Activated B cell treated with CpG ODN at 0.5 μM for 24 hours (primary cell): Measurements from ENCODE around the gene SMCO2. TPM values are rescaled to one million over a fixed set of nuclear protein-coding genes. Genes with fewer than 3 reads are reported as not detected.
A peak's percentile ranks its signal among the peaks of the same experiment; 100 is the strongest.

Experiments used
- ATAC-seq: fragments of 200-7000 bp; cut with Tn5 transposase; one replicate; pipeline ENCODE4 v1.10.0; 2021; ENCODE audit warnings: low read depth, mild to moderate bottlenecking, moderate library complexity
- CTCF ChIA-PET: fragments of 350-600 bp; sonication (Branson Sonifier 250); formaldehyde crosslinking; loops from one replicate; lab custom pipeline; 2021; ENCODE audit warnings: antibody characterized with exemption; lab: Charles Lee
- POLR2A ChIA-PET: fragments of 350-600 bp; sonication (Branson Sonifier 250); formaldehyde crosslinking; loops from one replicate; lab custom pipeline; 2021; ENCODE audit warnings: antibody characterized with exemption; lab: Charles Lee
- DNase-seq: peaks from one replicate; pipeline ENCODE4 v3.0.0; 2022
- H3K27ac Mint-ChIP-seq: one replicate; pipeline ENCODE4 v1.8.0; 2020; ENCODE audit warnings: mixed read lengths
- H3K27me3 Mint-ChIP-seq: one replicate; pipeline ENCODE4 v1.8.0; 2021; ENCODE audit warnings: mixed read lengths
- H3K36me3 Mint-ChIP-seq: one replicate; pipeline ENCODE4 v1.8.0; 2021; ENCODE audit warnings: low read depth, mixed read lengths
- H3K4me1 Mint-ChIP-seq: one replicate; pipeline ENCODE4 v1.8.0; 2021; ENCODE audit warnings: mixed read lengths
- H3K4me3 Mint-ChIP-seq: one replicate; pipeline ENCODE4 v1.8.0; 2020; ENCODE audit warnings: mild to moderate bottlenecking, mixed read lengths
- H3K9me3 Mint-ChIP-seq: one replicate; pipeline ENCODE4 v1.8.0; 2020; ENCODE audit warnings: mixed read lengths
- CTCF ChIP-seq: fragments of 200-600 bp; IDR thresholded peaks from one replicate; pipeline ENCODE4 v1.8.0; 2022; ENCODE audit warnings: antibody characterized with exemption, mild to moderate bottlenecking
- intact Hi-C: fragments of 100-400 bp; cut with micrococcal nuclease; formaldehyde crosslinking; loops from one replicate; pipeline ENCODE4 v1.15.1; 2024
- total RNA-seq: library from RNA; stranded (reverse); gene quantifications from 2 replicates; pipeline ENCODE4 v1.2.3, GENCODE V29; 2022

The SMCO2 gene
- total RNA-seq, 1 donor from 2014 or later: not detected

DNA sequence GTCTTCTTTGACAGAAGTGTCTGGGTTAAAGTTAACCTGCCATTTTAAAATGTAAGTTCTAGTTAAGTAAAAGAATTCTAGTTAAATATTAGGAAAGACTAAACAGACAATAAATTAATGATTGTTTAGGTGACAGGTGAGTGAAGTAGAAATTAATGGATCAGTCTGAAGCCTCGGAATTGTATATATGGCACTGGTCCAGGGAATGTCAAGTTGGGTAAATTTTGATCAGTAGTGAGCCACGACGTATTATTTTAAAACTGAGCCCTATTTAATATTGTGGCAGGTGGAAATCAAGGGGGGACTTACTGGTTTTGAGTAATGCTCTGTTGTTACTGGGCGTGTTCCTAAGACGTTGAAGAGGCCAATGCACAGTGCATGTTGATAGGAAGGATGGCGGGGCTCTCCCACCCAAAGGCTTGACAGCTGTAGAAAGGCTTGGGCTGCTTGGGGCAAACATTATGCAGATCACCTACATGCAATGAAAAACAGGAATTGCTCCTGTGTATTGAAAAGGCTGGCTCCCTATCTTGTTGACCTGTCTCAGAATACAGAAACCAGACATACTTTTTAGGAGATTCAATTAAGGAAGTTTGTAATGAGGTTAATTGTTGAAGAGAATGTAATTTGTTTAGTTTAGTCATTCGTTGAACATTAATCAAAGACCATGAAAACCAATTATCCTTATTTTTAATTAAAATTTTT, 71.6 kb downstream of the SMCO2 start:
- TF ChIP-seq CTCF: no peak
- H3K4me3 Mint-ChIP-seq: no peak overlapping the region
- intact Hi-C loops: no loop called here
- no peak overlapping the region for H3K27ac Mint-ChIP-seq
- H3K4me1 Mint-ChIP-seq: peaks cover 5% of the 10 kb centered on the region
- ChIA-PET POLR2A (no interaction called here), CTCF (no interaction called here)
- no peak for ATAC-seq
- H3K27me3 Mint-ChIP-seq: peaks cover 9% of the 10 kb centered on the region
- no peaks in the 10 kb centered on the region for H3K9me3 Mint-ChIP-seq
- no peak for DNase-seq
- H3K36me3 Mint-ChIP-seq: no peaks in the 10 kb centered on the region

DNA sequence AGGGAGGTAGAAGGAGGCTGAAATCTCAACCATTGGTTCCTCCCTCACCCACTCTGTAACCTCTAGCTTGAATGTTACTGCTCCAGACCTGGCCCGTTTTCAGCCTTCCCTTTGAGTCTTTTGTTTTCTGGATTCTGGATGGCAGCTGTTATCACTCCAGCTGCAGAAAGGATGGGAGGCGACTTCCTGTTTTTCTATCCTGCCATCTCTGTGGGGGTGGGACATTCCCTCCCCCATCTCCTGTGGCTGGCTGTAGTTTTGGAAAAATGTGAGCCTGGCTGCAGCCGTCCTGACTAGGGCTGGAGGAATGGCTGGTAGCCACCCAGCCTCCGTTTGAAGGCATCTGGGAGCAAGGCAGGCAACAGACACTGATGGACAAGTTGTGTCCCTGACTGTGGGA, 74.5 kb downstream of the SMCO2 start:
- intact Hi-C loops: loop anchor here (5.0 to 10.0 kb wide), 5 partner anchors 84 to 506 kb away; partner anchors contain the start of genes BMAL2, MRPS35 and TM7SF3
- H3K27ac Mint-ChIP-seq: no peak overlapping the region

GRCh38 chr12:27521981-27522380, 75.4 kb downstream of the SMCO2 start:
- no peak for TF ChIP-seq CTCF
- intact Hi-C loops: loop anchor here (5.0 to 10.0 kb wide), 5 partner anchors 85 to 507 kb away; partner anchors contain the start of genes BMAL2, MRPS35 and TM7SF3
- ATAC-seq: no peak
- H3K36me3 Mint-ChIP-seq: peaks cover 6% of the 10 kb centered on the region
- H3K27me3 Mint-ChIP-seq: peaks cover 9% of the 10 kb centered on the region
- no peaks in the 10 kb centered on the region for H3K9me3 Mint-ChIP-seq
- DNase-seq: no peak
- peaks cover 23% of the 10 kb centered on the region for H3K4me1 Mint-ChIP-seq
- ChIA-PET POLR2A (no interaction called here), CTCF (no interaction called here)
- H3K27ac Mint-ChIP-seq: no peak overlapping the region
- H3K4me3 Mint-ChIP-seq: no peak overlapping the region

More for the DNA sequence above, 74.5 kb downstream of the SMCO2 start:
- peaks cover 23% of the 10 kb centered on the region for H3K4me1 Mint-ChIP-seq
- ChIA-PET POLR2A (no interaction called here), CTCF (no interaction called here)
- DNase-seq (no peak), ATAC-seq (no peak)
- no peak for TF ChIP-seq CTCF
- peaks cover 9% of the 10 kb centered on the region for H3K27me3 Mint-ChIP-seq
- no peaks in the 10 kb centered on the region for H3K9me3 Mint-ChIP-seq
- no peak overlapping the region for H3K4me3 Mint-ChIP-seq
- H3K36me3 Mint-ChIP-seq: peaks cover 6% of the 10 kb centered on the region

GRCh38 chr12:27523305-27523641, 76.7 kb downstream of the SMCO2 start:
- CTCF ChIA-PET: no interaction called here
- Mint-ChIP-seq H3K4me3 (peak overlapping the region; percentile 96), H3K36me3 (peaks cover 6% of the 10 kb centered on the region), H3K27ac (peak overlapping the region; percentile 93), H3K27me3 (peaks cover 3% of the 10 kb centered on the region), H3K9me3 (no peaks in the 10 kb centered on the region), H3K4me1 (peaks cover 23% of the 10 kb centered on the region)
- TF ChIP-seq CTCF: no peak
- intact Hi-C loops: loop anchor here (5.0 to 10.0 kb wide), 5 partner anchors 86 to 508 kb away; partner anchors contain the start of genes BMAL2, MRPS35 and TM7SF3
- peak; percentile 3 for ATAC-seq
- POLR2A ChIA-PET: interaction anchor here (0.5 to 1.9 kb wide), 5 partner anchors 9 to 187 kb away, joined by 3 to 13 read pairs (median 3); partner anchors contain the start of gene MRPS35
- DNase-seq: no peak
